BJ (cell line): ENCODE results near the gene CCDC148. TPM values are rescaled to one million over a fixed set of nuclear protein-coding genes. Genes with fewer than 3 reads are reported as not detected.

Experiments
- CTCF ChIA-PET: fragments of 350-600 bp; formaldehyde crosslinking; extraction: SDS; loops from one replicate; lab custom pipeline; 2021; ENCODE audit warnings: antibody characterized with exemption, inconsistent platforms; lab: Yijun Ruan, JAX
- POLR2A ChIA-PET: fragments of 300-600 bp; sonication (Branson Sonifier 250); formaldehyde crosslinking; extraction: SDS; loops from one replicate; lab custom pipeline; 2021; ENCODE audit warnings: antibody characterized with exemption; lab: Charles Lee
- DNase-seq: peaks from one replicate; pipeline ENCODE4 v3.0.0-alpha.2; 2011; ENCODE audit warnings: low read depth
- H3K27me3 ChIP-seq: 2 replicates; pipeline ENCODE4 v1.6.0; 2011; ENCODE audit warnings: low read length; ENCODE audit not compliant: control insufficient read depth, insufficient read depth
- H3K36me3 ChIP-seq: 2 replicates; pipeline ENCODE4 v1.5.1; 2011; ENCODE audit warnings: low read length; ENCODE audit not compliant: control insufficient read depth, insufficient read depth
- H3K4me3 ChIP-seq: 2 replicates; pipeline ENCODE4 v1.5.1; 2011; ENCODE audit warnings: low read depth, mild to moderate bottlenecking, control low read depth, low read length
- CTCF ChIP-seq: IDR thresholded peaks from 2 replicates; pipeline ENCODE4 v1.5.1; 2011; ENCODE audit warnings: low read depth, mild to moderate bottlenecking, control low read depth, inconsistent platforms, low read length, moderate library complexity; ENCODE audit not compliant: insufficient read depth
- polyA plus RNA-seq: library from polyadenylated mRNA; depleted of rRNA; stranded (reverse); fragments of >200 nt; gene quantifications from 2 replicates; pipeline ENCODE4 v1.2.3, GENCODE V29; 2011

Gene CCDC148
- polyA plus RNA-seq, 1 experiment = 0.75 TPM

- no peaks in the 10 kb centered on the region for H3K27me3 ChIP-seq
- ChIA-PET POLR2A (no interaction called here), CTCF (no interaction called here)
- no peak overlapping the region for H3K4me3 ChIP-seq
- TF ChIP-seq CTCF = no peak
- no peaks in the 10 kb centered on the region for H3K36me3 ChIP-seq
- no peak for DNase-seq
Measured at GRCh38 chr2:158293722-158294121, 162.8 kb downstream of the CCDC148 start.

DNA sequence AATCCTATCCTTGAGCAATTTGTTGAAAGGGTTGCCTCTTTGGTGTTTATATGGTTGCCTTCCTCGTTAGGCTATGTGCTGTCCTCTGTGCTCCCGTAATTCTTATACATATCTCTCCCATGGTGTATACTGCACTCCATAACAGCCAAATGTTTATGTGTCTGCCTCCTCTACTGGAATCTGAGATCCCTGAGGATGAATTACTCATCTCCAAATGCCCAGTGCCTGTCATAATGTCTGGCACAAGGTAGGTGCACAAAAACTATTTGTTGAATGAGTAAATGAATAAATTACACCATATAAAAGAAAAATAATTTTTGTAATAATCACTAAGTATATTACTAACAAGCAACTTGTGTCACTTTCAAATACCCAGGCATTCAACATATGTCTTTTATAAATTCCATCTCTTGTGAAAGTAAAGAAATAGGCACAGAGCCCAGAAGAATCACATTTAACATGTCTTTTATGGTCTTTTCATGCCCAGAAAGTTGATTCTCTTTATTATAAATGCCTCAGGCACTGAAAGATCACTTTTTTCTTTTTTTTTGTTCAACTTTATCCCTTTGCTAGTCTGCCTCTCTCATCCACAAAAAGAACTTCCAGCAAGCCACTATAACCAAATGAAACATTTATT, 164.9 kb downstream of the CCDC148 start:
- ChIA-PET CTCF (no interaction called here), POLR2A (no interaction called here)
- H3K27me3 ChIP-seq = no peaks in the 10 kb centered on the region
- DNase-seq = peak; percentile 28
- H3K4me3 ChIP-seq = no peak overlapping the region
- TF ChIP-seq CTCF = no peak
- no peaks in the 10 kb centered on the region for H3K36me3 ChIP-seq

- no peak for DNase-seq
- POLR2A ChIA-PET = no interaction called here
- Histone ChIP-seq H3K4me3 (no peak overlapping the region), H3K36me3 (no peaks in the 10 kb centered on the region), H3K27me3 (no peaks in the 10 kb centered on the region)
- no peak for TF ChIP-seq CTCF
- CTCF ChIA-PET = interaction anchor here (1.1 kb wide), 2 partner anchors 85 to 168 kb away, joined by 3 read pairs; no protein-coding TSS in a partner anchor
Measured at GRCh38 chr2:158290225-158290624, 166.3 kb downstream of the CCDC148 start.

DNA sequence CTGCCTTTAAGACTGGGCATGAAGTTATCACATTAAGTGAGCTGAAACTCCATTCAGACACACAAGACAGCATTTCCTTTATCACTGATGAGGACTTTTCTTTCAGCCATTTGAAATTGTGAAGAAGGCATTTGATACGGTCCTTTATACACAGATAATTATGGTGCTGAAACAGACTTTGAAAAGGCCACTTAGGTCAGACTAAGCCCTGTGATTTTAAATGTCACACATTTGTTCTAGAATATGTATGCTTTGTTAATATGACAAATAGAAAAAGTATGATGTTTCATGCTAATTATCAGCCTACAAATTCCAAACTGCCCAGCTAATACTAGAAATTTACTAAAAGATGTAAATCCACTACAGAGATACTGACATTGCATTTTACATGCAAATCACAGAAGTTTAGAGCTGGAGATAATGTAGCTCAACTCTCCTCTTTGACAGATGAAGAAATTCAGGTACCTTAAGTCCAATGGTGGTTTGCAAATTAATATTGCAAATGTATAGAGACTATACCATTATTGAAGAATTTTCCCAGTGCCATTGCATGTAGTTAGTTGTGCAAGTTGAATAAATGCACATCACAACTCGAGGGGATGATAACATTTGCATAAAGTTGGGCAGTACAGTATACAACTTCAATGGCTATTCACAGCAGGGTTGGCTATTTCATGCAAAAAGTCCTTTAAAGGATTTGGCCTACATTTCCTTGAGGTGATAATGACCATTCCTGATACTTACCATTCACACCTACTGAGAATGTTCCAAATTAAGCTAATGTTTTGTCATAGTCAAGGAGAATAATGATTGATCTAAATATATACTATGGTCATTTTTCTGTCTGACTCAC, 179.7 kb downstream of the CCDC148 start:
- POLR2A ChIA-PET = no interaction called here
- CTCF ChIA-PET = no interaction called here
- H3K36me3 ChIP-seq = no peaks in the 10 kb centered on the region

More for the DNA sequence above, 179.7 kb downstream of the CCDC148 start:
- no peak for TF ChIP-seq CTCF
- no peak for DNase-seq
- H3K27me3 ChIP-seq = no peaks in the 10 kb centered on the region
- H3K4me3 ChIP-seq = no peak overlapping the region
